Measurements from ENCODE around the gene SPDYE3.
"Not testable (repeated sequence)": the region's sequence is repeated elsewhere in the genome, so short reads cannot be mapped to it uniquely, and the experiment has no call there.

- not testable (repeated sequence) for TF ChIP-seq CTCF (conservative IDR thresholded peaks at IDR 0.05; ENCODE audit: low read depth, low read length); EZH2 (IDR thresholded peaks at IDR 0.05; ENCODE audit: borderline replicate concordance, low read depth, low read length, poor library complexity, severe bottlenecking)
Observed at GRCh38 chr7:100335566-100336466, 28.3 kb downstream of the SPDYE3 start.

All from A673 (cell line).